GM23338 (cell line): Measurements from ENCODE around the gene ST8SIA4.

Source experiments
- EZH2 ChIP-seq: fragments of 200-600 bp; sonication (generic); IDR thresholded peaks from one replicate; pipeline ENCODE4 v1.8.0; 2017; ENCODE audit warnings: antibody characterized with exemption, mild to moderate bottlenecking, low read depth; ENCODE audit not compliant: unreplicated experiment
- EZH2phosphoT487 ChIP-seq: fragments of 200-600 bp; sonication (generic); IDR thresholded peaks from one replicate; pipeline ENCODE4 v1.8.1; 2018; ENCODE audit warnings: antibody characterized with exemption; ENCODE audit not compliant: unreplicated experiment
- POLR2AphosphoS5 ChIP-seq: IDR thresholded peaks from 2 replicates; pipeline ENCODE4 v1.6.1; 2016; ENCODE audit warnings: antibody characterized with exemption, low read depth
- TF ChIP-seq, protein P1 (sequence below): IDR thresholded peaks from one replicate; pipeline ENCODE4 v1.6.1; 2018; ENCODE audit warnings: antibody characterized with exemption; ENCODE audit not compliant: unreplicated experiment
- TF ChIP-seq, protein P2 (sequence below), 2 experiments: fragments of 200-600 bp in 1 of 2; sonication (generic) in 1 of 2; conservative IDR thresholded peaks; 2 replicates each; pipeline versions ENCODE4 v1.5.1 to v1.6.1; 2016 to 2017; ENCODE audit warnings: antibody characterized with exemption in 2 of 2, low read depth in 2 of 2, mild to moderate bottlenecking in 2 of 2, moderate library complexity in 1 of 2
- TF ChIP-seq, protein P3 (sequence below): fragments of 250-450 bp; sonication (Bioruptor Pico); IDR thresholded peaks from 2 replicates; pipeline ENCODE4 v1.5.0; 2020; ENCODE audit warnings: mild to moderate bottlenecking, moderate library complexity

DNA sequence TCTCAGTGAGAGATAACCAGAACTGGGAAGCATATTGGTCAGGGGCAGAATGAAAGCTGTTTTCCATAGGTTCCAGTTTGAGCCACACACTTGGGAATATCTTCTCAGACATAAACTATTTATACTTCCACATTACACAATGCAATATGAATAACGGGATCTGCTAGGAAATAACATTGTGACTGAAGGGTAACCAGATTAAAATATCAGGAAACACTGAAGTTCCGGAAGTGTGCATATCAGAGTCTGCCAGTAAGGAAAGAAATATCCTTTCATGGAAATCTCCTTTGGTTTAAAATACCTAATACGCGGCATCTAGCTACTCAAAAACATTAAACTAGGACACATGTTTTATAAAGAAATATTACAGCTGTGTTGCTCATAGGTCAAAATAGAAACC lies 56.3 kb downstream of the ST8SIA4 start:
- TF ChIP-seq EZH2 (no peak), POLR2AphosphoS5 (no peak), EZH2phosphoT487 (no peak)
- TF ChIP-seq, protein P1, sequence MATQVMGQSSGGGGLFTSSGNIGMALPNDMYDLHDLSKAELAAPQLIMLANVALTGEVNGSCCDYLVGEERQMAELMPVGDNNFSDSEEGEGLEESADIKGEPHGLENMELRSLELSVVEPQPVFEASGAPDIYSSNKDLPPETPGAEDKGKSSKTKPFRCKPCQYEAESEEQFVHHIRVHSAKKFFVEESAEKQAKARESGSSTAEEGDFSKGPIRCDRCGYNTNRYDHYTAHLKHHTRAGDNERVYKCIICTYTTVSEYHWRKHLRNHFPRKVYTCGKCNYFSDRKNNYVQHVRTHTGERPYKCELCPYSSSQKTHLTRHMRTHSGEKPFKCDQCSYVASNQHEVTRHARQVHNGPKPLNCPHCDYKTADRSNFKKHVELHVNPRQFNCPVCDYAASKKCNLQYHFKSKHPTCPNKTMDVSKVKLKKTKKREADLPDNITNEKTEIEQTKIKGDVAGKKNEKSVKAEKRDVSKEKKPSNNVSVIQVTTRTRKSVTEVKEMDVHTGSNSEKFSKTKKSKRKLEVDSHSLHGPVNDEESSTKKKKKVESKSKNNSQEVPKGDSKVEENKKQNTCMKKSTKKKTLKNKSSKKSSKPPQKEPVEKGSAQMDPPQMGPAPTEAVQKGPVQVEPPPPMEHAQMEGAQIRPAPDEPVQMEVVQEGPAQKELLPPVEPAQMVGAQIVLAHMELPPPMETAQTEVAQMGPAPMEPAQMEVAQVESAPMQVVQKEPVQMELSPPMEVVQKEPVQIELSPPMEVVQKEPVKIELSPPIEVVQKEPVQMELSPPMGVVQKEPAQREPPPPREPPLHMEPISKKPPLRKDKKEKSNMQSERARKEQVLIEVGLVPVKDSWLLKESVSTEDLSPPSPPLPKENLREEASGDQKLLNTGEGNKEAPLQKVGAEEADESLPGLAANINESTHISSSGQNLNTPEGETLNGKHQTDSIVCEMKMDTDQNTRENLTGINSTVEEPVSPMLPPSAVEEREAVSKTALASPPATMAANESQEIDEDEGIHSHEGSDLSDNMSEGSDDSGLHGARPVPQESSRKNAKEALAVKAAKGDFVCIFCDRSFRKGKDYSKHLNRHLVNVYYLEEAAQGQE: no peak
- TF ChIP-seq, protein P2, sequence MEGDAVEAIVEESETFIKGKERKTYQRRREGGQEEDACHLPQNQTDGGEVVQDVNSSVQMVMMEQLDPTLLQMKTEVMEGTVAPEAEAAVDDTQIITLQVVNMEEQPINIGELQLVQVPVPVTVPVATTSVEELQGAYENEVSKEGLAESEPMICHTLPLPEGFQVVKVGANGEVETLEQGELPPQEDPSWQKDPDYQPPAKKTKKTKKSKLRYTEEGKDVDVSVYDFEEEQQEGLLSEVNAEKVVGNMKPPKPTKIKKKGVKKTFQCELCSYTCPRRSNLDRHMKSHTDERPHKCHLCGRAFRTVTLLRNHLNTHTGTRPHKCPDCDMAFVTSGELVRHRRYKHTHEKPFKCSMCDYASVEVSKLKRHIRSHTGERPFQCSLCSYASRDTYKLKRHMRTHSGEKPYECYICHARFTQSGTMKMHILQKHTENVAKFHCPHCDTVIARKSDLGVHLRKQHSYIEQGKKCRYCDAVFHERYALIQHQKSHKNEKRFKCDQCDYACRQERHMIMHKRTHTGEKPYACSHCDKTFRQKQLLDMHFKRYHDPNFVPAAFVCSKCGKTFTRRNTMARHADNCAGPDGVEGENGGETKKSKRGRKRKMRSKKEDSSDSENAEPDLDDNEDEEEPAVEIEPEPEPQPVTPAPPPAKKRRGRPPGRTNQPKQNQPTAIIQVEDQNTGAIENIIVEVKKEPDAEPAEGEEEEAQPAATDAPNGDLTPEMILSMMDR (conservative IDR thresholded peaks at IDR 0.05; ENCODE audit: low read depth in 2 of 2): no peak
- TF ChIP-seq, protein P3, sequence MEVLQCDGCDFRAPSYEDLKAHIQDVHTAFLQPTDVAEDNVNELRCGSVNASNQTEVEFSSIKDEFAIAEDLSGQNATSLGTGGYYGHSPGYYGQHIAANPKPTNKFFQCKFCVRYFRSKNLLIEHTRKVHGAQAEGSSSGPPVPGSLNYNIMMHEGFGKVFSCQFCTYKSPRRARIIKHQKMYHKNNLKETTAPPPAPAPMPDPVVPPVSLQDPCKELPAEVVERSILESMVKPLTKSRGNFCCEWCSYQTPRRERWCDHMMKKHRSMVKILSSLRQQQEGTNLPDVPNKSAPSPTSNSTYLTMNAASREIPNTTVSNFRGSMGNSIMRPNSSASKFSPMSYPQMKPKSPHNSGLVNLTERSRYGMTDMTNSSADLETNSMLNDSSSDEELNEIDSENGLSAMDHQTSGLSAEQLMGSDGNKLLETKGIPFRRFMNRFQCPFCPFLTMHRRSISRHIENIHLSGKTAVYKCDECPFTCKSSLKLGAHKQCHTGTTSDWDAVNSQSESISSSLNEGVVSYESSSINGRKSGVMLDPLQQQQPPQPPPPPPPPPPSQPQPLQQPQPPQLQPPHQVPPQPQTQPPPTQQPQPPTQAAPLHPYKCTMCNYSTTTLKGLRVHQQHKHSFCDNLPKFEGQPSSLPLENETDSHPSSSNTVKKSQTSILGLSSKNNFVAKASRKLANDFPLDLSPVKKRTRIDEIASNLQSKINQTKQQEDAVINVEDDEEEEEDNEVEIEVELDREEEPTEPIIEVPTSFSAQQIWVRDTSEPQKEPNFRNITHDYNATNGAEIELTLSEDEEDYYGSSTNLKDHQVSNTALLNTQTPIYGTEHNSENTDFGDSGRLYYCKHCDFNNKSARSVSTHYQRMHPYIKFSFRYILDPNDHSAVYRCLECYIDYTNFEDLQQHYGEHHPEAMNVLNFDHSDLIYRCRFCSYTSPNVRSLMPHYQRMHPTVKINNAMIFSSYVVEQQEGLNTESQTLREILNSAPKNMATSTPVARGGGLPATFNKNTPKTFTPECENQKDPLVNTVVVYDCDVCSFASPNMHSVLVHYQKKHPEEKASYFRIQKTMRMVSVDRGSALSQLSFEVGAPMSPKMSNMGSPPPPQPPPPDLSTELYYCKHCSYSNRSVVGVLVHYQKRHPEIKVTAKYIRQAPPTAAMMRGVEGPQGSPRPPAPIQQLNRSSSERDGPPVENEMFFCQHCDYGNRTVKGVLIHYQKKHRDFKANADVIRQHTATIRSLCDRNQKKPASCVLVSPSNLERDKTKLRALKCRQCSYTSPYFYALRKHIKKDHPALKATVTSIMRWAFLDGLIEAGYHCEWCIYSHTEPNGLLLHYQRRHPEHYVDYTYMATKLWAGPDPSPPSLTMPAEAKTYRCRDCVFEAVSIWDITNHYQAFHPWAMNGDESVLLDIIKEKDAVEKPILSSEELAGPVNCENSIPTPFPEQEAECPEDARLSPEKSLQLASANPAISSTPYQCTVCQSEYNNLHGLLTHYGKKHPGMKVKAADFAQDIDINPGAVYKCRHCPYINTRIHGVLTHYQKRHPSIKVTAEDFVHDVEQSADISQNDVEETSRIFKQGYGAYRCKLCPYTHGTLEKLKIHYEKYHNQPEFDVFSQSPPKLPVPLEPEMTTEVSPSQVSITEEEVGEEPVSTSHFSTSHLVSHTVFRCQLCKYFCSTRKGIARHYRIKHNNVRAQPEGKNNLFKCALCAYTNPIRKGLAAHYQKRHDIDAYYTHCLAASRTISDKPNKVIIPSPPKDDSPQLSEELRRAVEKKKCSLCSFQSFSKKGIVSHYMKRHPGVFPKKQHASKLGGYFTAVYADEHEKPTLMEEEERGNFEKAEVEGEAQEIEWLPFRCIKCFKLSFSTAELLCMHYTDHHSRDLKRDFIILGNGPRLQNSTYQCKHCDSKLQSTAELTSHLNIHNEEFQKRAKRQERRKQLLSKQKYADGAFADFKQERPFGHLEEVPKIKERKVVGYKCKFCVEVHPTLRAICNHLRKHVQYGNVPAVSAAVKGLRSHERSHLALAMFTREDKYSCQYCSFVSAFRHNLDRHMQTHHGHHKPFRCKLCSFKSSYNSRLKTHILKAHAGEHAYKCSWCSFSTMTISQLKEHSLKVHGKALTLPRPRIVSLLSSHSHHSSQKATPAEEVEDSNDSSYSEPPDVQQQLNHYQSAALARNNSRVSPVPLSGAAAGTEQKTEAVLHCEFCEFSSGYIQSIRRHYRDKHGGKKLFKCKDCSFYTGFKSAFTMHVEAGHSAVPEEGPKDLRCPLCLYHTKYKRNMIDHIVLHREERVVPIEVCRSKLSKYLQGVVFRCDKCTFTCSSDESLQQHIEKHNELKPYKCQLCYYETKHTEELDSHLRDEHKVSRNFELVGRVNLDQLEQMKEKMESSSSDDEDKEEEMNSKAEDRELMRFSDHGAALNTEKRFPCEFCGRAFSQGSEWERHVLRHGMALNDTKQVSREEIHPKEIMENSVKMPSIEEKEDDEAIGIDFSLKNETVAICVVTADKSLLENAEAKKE (CRISPR knock-in tag): no peak
